Activated naive CD4-positive, alpha-beta T cell treated with Interleukin-2 at 50 U/mL for 16 hours (primary cell): Measurements from ENCODE around the gene LMAN2.
"Not testable (repeated sequence)": the region's sequence is repeated elsewhere in the genome, so short reads cannot be mapped to it uniquely, and the experiment has no call there.

Experiments
- DNase-seq: peaks from one replicate; pipeline ENCODE4 v3.0.0-alpha.2; 2020

Gene LMAN2

GRCh38 chr5:177378884-177379883, 27.7 kb upstream of the LMAN2 start:
- DNase-seq = peak; percentile 50

- DNase-seq = no peak
Observed at GRCh38 chr5:177377851-177378776, 26.6 kb upstream of the LMAN2 start.

GRCh38 chr5:177376107-177376506, 24.6 kb upstream of the LMAN2 start:
- DNase-seq = no peak

GRCh38 chr5:177375516-177375915, 24.0 kb upstream of the LMAN2 start:
- not testable (repeated sequence) for DNase-seq

- DNase-seq = no peak
Observed at GRCh38 chr5:177374211-177374610, 22.7 kb upstream of the LMAN2 start.

- DNase-seq = no peak
Observed at GRCh38 chr5:177373806-177374205, 22.3 kb upstream of the LMAN2 start.

GRCh38 chr5:177372910-177373309, 21.4 kb upstream of the LMAN2 start:
- peak; percentile 42 for DNase-seq

- peak; percentile 40 for DNase-seq
Observed at GRCh38 chr5:177372034-177372896, 20.8 kb upstream of the LMAN2 start.

GRCh38 chr5:177371120-177372033, 19.9 kb upstream of the LMAN2 start:
- no peak for DNase-seq

GRCh38 chr5:177370488-177371119, 19.1 kb upstream of the LMAN2 start:
- DNase-seq = peak; percentile 56

GRCh38 chr5:177369645-177370440, 18.4 kb upstream of the LMAN2 start:
- DNase-seq = no peak

GRCh38 chr5:177368869-177369644, 17.6 kb upstream of the LMAN2 start:
- peak; percentile 43 for DNase-seq

GRCh38 chr5:177367981-177368868, 16.8 kb upstream of the LMAN2 start:
- DNase-seq = no peak

GRCh38 chr5:177367323-177367848, 15.9 kb upstream of the LMAN2 start:
- DNase-seq = no peak

- DNase-seq = no peak
Observed at GRCh38 chr5:177366528-177367322, 15.3 kb upstream of the LMAN2 start.

GRCh38 chr5:177365845-177366527, 14.5 kb upstream of the LMAN2 start:
- DNase-seq = no peak
